ENCODE measurements around the gene CAPZA1.

DNA sequence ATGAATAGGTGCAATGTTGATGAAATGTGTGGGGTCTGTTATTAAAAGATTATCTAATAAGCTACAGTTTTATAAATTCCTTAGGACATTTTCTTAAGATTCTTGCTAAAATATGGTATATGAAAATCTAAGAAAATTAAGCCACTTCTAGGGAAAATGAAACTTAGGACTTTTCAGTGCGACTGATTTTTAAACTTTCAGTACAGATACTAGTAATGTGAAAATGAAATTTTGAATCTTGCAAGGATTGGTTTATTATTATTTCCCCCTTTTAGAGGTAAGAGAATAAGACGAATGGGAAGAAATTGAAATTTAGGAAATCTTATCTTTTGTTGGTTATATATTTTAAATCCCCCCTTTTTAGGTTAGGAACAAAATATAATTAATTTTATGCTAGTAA is 16.4 kb downstream of the CAPZA1 start:
- TF ChIP-seq ZNF274 (IDR thresholded peaks at IDR 0.05; ENCODE audit: low read depth, low read length): no peak
- no peak for TF ChIP-seq YY1 (IDR thresholded peaks at IDR 0.05; ENCODE audit: insufficient read depth, insufficient read length)
